OCI-LY7 (cell line): ENCODE data around the gene COX7A2L. TPM values are rescaled to one million over a fixed set of nuclear protein-coding genes. Genes with fewer than 3 reads are reported as not detected.

Experiments
- BruUV-seq: library from RNA; stranded (reverse); fragments of 400-500 nt; replicated peaks from 2 replicates; lab custom pipeline; 2021; lab: Mats Ljungman, UMichigan
- CTCF ChIA-PET: fragments of 300-600 bp; sonication (Branson Sonifier 250); formaldehyde crosslinking; loops from one replicate; lab custom pipeline; 2022; ENCODE audit warnings: antibody characterized with exemption; ENCODE audit not compliant: unreplicated experiment; lab: Charles Lee
- POLR2A ChIA-PET: fragments of 300-600 bp; sonication (Branson Sonifier 250); formaldehyde crosslinking; loops from one replicate; lab custom pipeline; 2022; ENCODE audit warnings: antibody characterized with exemption; lab: Charles Lee
- DNase-seq: peaks from one replicate; pipeline ENCODE4 v3.0.0-alpha.2; 2015; ENCODE audit warnings: low spot score
- H2AFZ ChIP-seq: fragments of 200-600 bp; sonication (generic), shearing (Covaris generic); 2 replicates; pipeline ENCODE4 v1.6.1; 2014; ENCODE audit warnings: mild to moderate bottlenecking, antibody characterized with exemption, low read length, moderate library complexity
- H3K27ac ChIP-seq: fragments of 200-600 bp; sonication (generic); 2 replicates; pipeline ENCODE4 v1.5.1; 2014; ENCODE audit warnings: mixed run types, low read depth, mild to moderate bottlenecking, moderate library complexity, low read length, inconsistent platforms; ENCODE audit not compliant: poor library complexity, severe bottlenecking
- H3K36me3 ChIP-seq: fragments of 200-600 bp; sonication (generic); 2 replicates; pipeline ENCODE4 v1.6.1; 2014; ENCODE audit warnings: mild to moderate bottlenecking, antibody characterized with exemption, low read length, moderate library complexity, mixed read lengths; ENCODE audit not compliant: insufficient read depth
- H3K4me1 ChIP-seq: fragments of 200-600 bp; sonication (generic); 2 replicates; pipeline ENCODE4 v1.5.1; 2014; ENCODE audit warnings: mild to moderate bottlenecking, low read length; ENCODE audit not compliant: insufficient read depth, poor library complexity, severe bottlenecking
- H3K4me2 ChIP-seq: fragments of 200-600 bp; sonication (generic); 2 replicates; pipeline ENCODE4 v1.6.1; 2014; ENCODE audit warnings: mild to moderate bottlenecking, low read length
- H3K4me3 ChIP-seq: fragments of 200-600 bp; sonication (generic); 2 replicates; pipeline ENCODE4 v1.5.1; 2014; ENCODE audit warnings: mild to moderate bottlenecking, low read depth, low read length; ENCODE audit not compliant: poor library complexity, severe bottlenecking
- H3K79me2 ChIP-seq: fragments of 200-600 bp; sonication (generic); 2 replicates; pipeline ENCODE4 v1.6.1; 2016; ENCODE audit warnings: low read depth, mild to moderate bottlenecking, low read length, moderate library complexity, mixed read lengths; ENCODE audit not compliant: insufficient read depth
- H3K9me2 ChIP-seq: fragments of 200-600 bp; sonication (generic); 2 replicates; pipeline ENCODE4 v1.6.1; 2016; ENCODE audit warnings: mild to moderate bottlenecking, low read length, mixed read lengths; ENCODE audit not compliant: insufficient read depth
- H3K9me3 ChIP-seq: fragments of 200-600 bp; sonication (generic); 2 replicates; pipeline ENCODE4 v1.6.1; 2014; ENCODE audit warnings: mild to moderate bottlenecking, mixed run types, low read length, mixed read lengths
- H4K20me1 ChIP-seq: fragments of 200-600 bp; sonication (generic); 2 replicates; pipeline ENCODE4 v1.6.1; 2014; ENCODE audit warnings: mild to moderate bottlenecking, antibody characterized with exemption, low read length, moderate library complexity, mixed read lengths; ENCODE audit not compliant: insufficient read depth
- CTCF ChIP-seq: fragments of 200-600 bp; sonication (generic); conservative IDR thresholded peaks from 2 replicates; pipeline ENCODE4 v1.5.1; 2014; ENCODE audit warnings: mild to moderate bottlenecking, antibody characterized with exemption, low read length, moderate library complexity, mixed read lengths
- EZH2phosphoT487 ChIP-seq: fragments of 200-600 bp; sonication (generic); IDR thresholded peaks from 2 replicates; pipeline ENCODE4 v1.6.1; 2018; ENCODE audit warnings: low read depth, borderline replicate concordance, mild to moderate bottlenecking, mixed run types, antibody characterized with exemption, low read length, moderate library complexity, mixed read lengths
- intact Hi-C: fragments of 100-400 bp; cut with micrococcal nuclease; formaldehyde crosslinking; loops from one replicate; pipeline ENCODE4 v1.10.0; 2022; ENCODE audit not compliant: unreplicated experiment
- total RNA-seq, 2 experiments: library from RNA; depleted of rRNA in 1 of 2; stranded (reverse); fragments of >200 nt in 1 of 2; shearing (Covaris generic) in 1 of 2; gene quantifications; 2 replicates each; pipeline ENCODE4 v1.2.3, GENCODE V29; 2014 to 2022

The COX7A2L gene
- total RNA-seq, 2 experiments from 2014 or later: 118 to 121 TPM

GRCh38 chr2:42333579-42333978 is 27.4 kb downstream of the COX7A2L start:
- no peak for TF ChIP-seq CTCF
- TF ChIP-seq EZH2phosphoT487: no peak
- Histone ChIP-seq H3K79me2 (no peaks in the 10 kb centered on the region), H3K9me3 (no peaks in the 10 kb centered on the region), H3K36me3 (peaks cover 86% of the 10 kb centered on the region), H3K4me3 (no peak overlapping the region), H4K20me1 (no peaks in the 10 kb centered on the region), H3K9me2 (no peaks in the 10 kb centered on the region), H3K27ac (no peak overlapping the region), H3K4me2 (no peak overlapping the region), H2AFZ (no peak overlapping the region), H3K4me1 (no peaks in the 10 kb centered on the region)
- intact Hi-C loops: no loop called here
- POLR2A ChIA-PET: interaction anchor here (0.6 to 1.1 kb wide), 3 partner anchors 10 to 480 kb away, joined by 3 to 5 read pairs (median 3); no protein-coding TSS in a partner anchor
- CTCF ChIA-PET: no interaction called here
- no TSS peak for BruUV-seq
- DNase-seq: no peak

- POLR2A ChIA-PET: no interaction called here
- CTCF ChIA-PET: interaction anchor here (1.2 kb wide), 1 partner anchor 238 kb away, joined by 3 read pairs; no protein-coding TSS in a partner anchor
- Histone ChIP-seq H3K4me2 (no peak overlapping the region), H3K27ac (no peak overlapping the region), H2AFZ (no peak overlapping the region), H4K20me1 (no peaks in the 10 kb centered on the region), H3K9me2 (no peaks in the 10 kb centered on the region), H3K9me3 (no peaks in the 10 kb centered on the region), H3K4me1 (no peaks in the 10 kb centered on the region), H3K79me2 (no peaks in the 10 kb centered on the region), H3K4me3 (no peak overlapping the region), H3K36me3 (peaks cover 83% of the 10 kb centered on the region)
- no TSS peak for BruUV-seq
- TF ChIP-seq EZH2phosphoT487 (no peak), CTCF (no peak)
- intact Hi-C loops: no loop called here
- DNase-seq: no peak
Measured at GRCh38 chr2:42332575-42332974, 28.4 kb downstream of the COX7A2L start.

- no peak overlapping the region for H2AFZ ChIP-seq
- no peak for DNase-seq
- H3K9me2 ChIP-seq: no peaks in the 10 kb centered on the region
- no peaks in the 10 kb centered on the region for H4K20me1 ChIP-seq
- no peaks in the 10 kb centered on the region for H3K9me3 ChIP-seq
- TSS peak; percentile 36 for BruUV-seq
- no peak for TF ChIP-seq EZH2phosphoT487
- no peak for TF ChIP-seq CTCF
- H3K4me3 ChIP-seq: no peak overlapping the region
- POLR2A ChIA-PET: no interaction called here
- no peaks in the 10 kb centered on the region for H3K4me1 ChIP-seq
- CTCF ChIA-PET: interaction anchor here (1.2 kb wide), 1 partner anchor 238 kb away, joined by 3 read pairs; no protein-coding TSS in a partner anchor
- no peak overlapping the region for H3K4me2 ChIP-seq
- H3K36me3 ChIP-seq: peaks cover 75% of the 10 kb centered on the region
- intact Hi-C loops: no loop called here
- no peak overlapping the region for H3K27ac ChIP-seq
- H3K79me2 ChIP-seq: no peaks in the 10 kb centered on the region
Measured at GRCh38 chr2:42331569-42332284, 29.3 kb downstream of the COX7A2L start.
